Endothelial cell (in vitro differentiated cells): ENCODE measurements around the gene TJP2. TPM values are rescaled to one million over a fixed set of nuclear protein-coding genes. Genes with fewer than 3 reads are reported as not detected.

Experiments used
- DNase-seq: peaks from one replicate; pipeline ENCODE4 v3.0.0; 2021; ENCODE audit warnings: low spot score
- H3K27ac Mint-ChIP-seq: one replicate; pipeline ENCODE4 v1.8.0; 2021; ENCODE audit warnings: mixed read lengths, inconsistent platforms; ENCODE audit not compliant: unreplicated experiment
- H3K27me3 Mint-ChIP-seq: one replicate; pipeline ENCODE4 v1.8.0; 2021; ENCODE audit warnings: mild to moderate bottlenecking, moderate library complexity, mixed read lengths, inconsistent platforms; ENCODE audit not compliant: unreplicated experiment
- H3K36me3 Mint-ChIP-seq: one replicate; pipeline ENCODE4 v1.8.0; 2021; ENCODE audit warnings: mild to moderate bottlenecking, low read depth, mixed read lengths, inconsistent platforms; ENCODE audit not compliant: unreplicated experiment
- H3K4me1 Mint-ChIP-seq: one replicate; pipeline ENCODE4 v1.8.0; 2021; ENCODE audit warnings: mild to moderate bottlenecking, mixed read lengths, inconsistent platforms; ENCODE audit not compliant: unreplicated experiment
- H3K4me3 Mint-ChIP-seq: one replicate; pipeline ENCODE4 v1.8.0; 2021; ENCODE audit warnings: mild to moderate bottlenecking, mixed read lengths, inconsistent platforms; ENCODE audit not compliant: unreplicated experiment
- H3K9me3 Mint-ChIP-seq: one replicate; pipeline ENCODE4 v1.8.0; 2021; ENCODE audit warnings: mixed read lengths, inconsistent platforms; ENCODE audit not compliant: unreplicated experiment
- total RNA-seq: library from RNA; stranded (reverse); fragmentation: NEBNext Ultra II Directional; extraction: Animal tissue kit (Norgen Biotek cat#: 25700); gene quantifications from one replicate; pipeline ENCODE4 v1.2.1, GENCODE V29; 2021; ENCODE audit not compliant: unreplicated experiment
- TF ChIP-seq, protein P1 (sequence below): fragments of 200-600 bp; sonication (generic); IDR thresholded peaks from one replicate; pipeline ENCODE4 v1.5.0; 2021; ENCODE audit warnings: antibody characterized with exemption; ENCODE audit not compliant: unreplicated experiment

Gene TJP2
- total RNA-seq, 1 donor from 2014 or later: 198 TPM

GRCh38 chr9:69261636-69262035 lies 87.6 kb downstream of the TJP2 start:
- Mint-ChIP-seq H3K9me3 (no peaks in the 10 kb centered on the region), H3K27me3 (peaks cover 4% of the 10 kb centered on the region), H3K4me1 (peaks cover 17% of the 10 kb centered on the region), H3K4me3 (no peak overlapping the region), H3K36me3 (peaks cover 11% of the 10 kb centered on the region), H3K27ac (no peak overlapping the region)
- TF ChIP-seq, protein P1, sequence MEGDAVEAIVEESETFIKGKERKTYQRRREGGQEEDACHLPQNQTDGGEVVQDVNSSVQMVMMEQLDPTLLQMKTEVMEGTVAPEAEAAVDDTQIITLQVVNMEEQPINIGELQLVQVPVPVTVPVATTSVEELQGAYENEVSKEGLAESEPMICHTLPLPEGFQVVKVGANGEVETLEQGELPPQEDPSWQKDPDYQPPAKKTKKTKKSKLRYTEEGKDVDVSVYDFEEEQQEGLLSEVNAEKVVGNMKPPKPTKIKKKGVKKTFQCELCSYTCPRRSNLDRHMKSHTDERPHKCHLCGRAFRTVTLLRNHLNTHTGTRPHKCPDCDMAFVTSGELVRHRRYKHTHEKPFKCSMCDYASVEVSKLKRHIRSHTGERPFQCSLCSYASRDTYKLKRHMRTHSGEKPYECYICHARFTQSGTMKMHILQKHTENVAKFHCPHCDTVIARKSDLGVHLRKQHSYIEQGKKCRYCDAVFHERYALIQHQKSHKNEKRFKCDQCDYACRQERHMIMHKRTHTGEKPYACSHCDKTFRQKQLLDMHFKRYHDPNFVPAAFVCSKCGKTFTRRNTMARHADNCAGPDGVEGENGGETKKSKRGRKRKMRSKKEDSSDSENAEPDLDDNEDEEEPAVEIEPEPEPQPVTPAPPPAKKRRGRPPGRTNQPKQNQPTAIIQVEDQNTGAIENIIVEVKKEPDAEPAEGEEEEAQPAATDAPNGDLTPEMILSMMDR: no peak
- DNase-seq: no peak

- TF ChIP-seq, protein P1: no peak
- H3K4me3 Mint-ChIP-seq: no peak overlapping the region
- H3K4me1 Mint-ChIP-seq: peaks cover 17% of the 10 kb centered on the region
- H3K27ac Mint-ChIP-seq: no peak overlapping the region
- H3K9me3 Mint-ChIP-seq: no peaks in the 10 kb centered on the region
- no peak for DNase-seq
- peaks cover 2% of the 10 kb centered on the region for H3K27me3 Mint-ChIP-seq
- peaks cover 6% of the 10 kb centered on the region for H3K36me3 Mint-ChIP-seq
Observed at GRCh38 chr9:69264526-69264925, 90.4 kb downstream of the TJP2 start.

GRCh38 chr9:69265891-69266290 lies 91.8 kb downstream of the TJP2 start:
- TF ChIP-seq, protein P1: no peak
- Mint-ChIP-seq H3K9me3 (no peaks in the 10 kb centered on the region), H3K4me1 (peaks cover 11% of the 10 kb centered on the region), H3K36me3 (peaks cover 6% of the 10 kb centered on the region), H3K4me3 (no peak overlapping the region), H3K27ac (no peak overlapping the region), H3K27me3 (peaks cover 2% of the 10 kb centered on the region)
- DNase-seq: no peak

- no peaks in the 10 kb centered on the region for H3K4me1 Mint-ChIP-seq
- DNase-seq: no peak
- H3K27me3 Mint-ChIP-seq: peaks cover 2% of the 10 kb centered on the region
- no peaks in the 10 kb centered on the region for H3K9me3 Mint-ChIP-seq
- TF ChIP-seq, protein P1: no peak
- H3K36me3 Mint-ChIP-seq: peaks cover 13% of the 10 kb centered on the region
- no peak overlapping the region for H3K4me3 Mint-ChIP-seq
- no peak overlapping the region for H3K27ac Mint-ChIP-seq
Observed at GRCh38 chr9:69272212-69272611, 98.1 kb downstream of the TJP2 start.

DNA sequence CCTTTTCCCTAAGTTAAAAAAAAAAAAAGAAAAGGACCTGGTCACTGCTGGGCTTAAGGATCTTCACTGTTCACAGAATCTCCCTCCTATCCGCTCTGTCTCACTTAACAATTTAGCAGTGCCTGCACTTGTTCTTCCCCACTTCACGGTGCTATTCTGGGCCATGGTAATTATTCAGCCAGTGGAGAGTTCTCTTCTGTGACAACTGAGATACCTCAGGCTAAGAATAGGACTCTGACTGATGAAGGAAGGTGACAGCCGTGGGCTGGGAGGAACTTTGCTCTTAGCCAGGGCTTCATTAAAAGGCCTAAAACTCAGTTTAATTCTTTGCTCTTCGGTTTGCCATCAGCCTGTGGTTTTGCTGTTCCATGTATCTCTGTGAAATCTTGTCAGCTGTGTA lies 99.1 kb downstream of the TJP2 start:
- DNase-seq: no peak
- Mint-ChIP-seq H3K9me3 (no peaks in the 10 kb centered on the region), H3K4me1 (no peaks in the 10 kb centered on the region), H3K27me3 (peaks cover 4% of the 10 kb centered on the region), H3K27ac (no peak overlapping the region), H3K4me3 (no peak overlapping the region), H3K36me3 (peaks cover 17% of the 10 kb centered on the region)
- TF ChIP-seq, protein P1: no peak
